Left renal pelvis (tissue), 4 donors: ENCODE data around the gene RGS8. TPM values are rescaled to one million over a fixed set of nuclear protein-coding genes. Genes with fewer than 3 reads are reported as not detected.

Source experiments
- DNase-seq, 4 donors: peaks; one replicate each; pipeline ENCODE4 v3.0.0-alpha.2; 2013; ENCODE audit warnings: low read depth in 4 of 4, low spot score in 3 of 4
- polyA plus RNA-seq, 4 donors: library from polyadenylated mRNA; unstranded; fragments of 120-200 nt; gene quantifications; one replicate each; pipeline ENCODE4 v1.2.1, GENCODE V29; 2013; ENCODE audit not compliant: insufficient read length in 4 of 4

The RGS8 gene
- polyA plus RNA-seq, 4 donors = 0.03 to 0.07 (median 0.03) TPM; not detected in 1

DNA sequence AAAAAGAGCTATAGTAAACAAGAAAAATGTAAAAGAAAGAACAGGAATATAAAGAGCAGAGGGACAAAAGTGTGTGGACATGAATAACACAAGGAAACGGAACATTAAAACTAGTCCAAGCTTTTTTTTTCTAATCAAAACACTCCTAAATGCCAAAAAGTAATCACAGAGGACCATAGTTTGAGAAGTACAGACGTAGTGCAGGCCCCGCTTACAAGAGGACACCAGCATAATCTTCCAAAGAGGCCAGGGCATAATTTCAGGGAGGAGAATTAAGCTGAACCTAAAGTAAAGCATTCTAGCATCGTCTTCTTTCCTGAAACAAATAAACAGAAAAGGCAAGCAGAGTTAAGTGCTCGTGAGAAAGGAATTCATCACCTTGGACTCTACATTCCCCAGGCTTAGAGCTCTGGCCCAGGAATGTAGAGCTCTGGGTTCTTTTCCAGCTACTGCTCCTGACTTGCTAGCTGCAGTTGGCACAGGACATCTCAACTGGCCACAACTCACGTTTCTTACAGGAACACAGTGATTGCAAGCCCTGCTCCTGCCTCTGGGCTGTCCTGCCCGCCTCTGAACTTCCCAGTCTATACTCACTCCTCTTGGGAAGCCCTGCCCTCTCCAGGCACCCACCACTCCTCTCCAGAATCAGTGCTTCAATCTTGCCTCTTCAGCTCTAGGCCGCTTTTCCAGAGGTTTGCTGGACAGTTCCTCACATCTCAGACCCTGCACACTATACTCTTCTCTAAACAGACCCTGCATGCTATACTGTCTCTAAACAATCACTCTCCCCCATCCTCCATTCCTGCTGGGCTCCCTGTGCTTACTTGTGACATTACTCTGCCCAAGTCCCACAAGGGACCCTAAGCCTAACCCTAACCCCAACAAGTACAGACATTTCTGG, 9.8 kb downstream of the RGS8 start:
- DNase-seq = no peak

DNA sequence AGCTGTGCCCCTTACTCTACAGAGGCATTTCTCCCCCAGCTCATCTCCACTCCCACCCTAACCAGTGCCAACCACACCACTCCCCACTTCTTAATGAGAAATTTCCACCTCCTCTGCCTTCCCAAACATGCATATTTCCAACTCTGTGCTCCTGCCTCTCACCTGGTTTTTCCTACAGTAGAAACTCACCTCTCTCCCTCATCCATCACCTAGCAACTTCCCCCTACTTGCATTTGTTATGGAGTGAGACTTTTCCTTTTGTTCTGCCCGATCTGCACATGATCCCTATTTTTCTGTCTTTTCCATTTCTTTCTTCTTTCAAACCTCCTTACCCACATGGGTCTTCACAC, 11.9 kb downstream of the RGS8 start:
- no peak for DNase-seq

DNA sequence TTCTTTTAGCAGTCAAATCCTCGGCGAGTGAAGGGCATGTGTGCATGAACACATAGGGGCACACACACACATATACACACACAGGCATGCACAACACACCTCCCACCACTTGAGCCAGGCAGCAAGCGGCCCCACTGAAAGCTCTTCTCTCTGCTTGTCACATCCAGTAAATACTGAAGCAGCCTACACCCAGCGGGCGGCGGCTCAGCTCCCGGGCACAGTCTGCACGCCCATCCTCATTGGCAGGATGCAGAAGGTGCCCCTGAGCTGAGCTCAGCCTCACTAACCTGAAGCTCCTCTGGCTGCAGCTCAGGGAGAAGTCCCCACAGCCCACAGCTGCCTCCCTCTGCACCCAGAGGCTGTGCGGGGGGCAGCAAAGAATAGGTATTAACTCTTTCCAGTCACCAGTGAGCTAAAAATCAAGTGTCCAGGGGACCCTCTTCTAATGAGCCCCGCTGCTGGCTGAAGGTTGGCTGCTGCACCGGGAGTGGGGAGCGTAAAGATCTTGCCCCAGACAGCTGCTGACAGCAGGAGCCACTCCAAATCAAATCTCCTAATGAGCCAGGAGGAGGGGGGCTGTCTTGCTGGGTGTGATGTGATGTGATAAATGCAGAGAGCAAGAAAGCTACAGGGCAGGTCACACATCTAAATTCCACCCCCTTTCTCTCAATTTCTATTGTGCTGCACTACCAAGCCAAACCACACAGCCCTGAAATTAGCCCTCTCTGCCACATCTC, 12.5 kb downstream of the RGS8 start:
- DNase-seq = no peak

DNA sequence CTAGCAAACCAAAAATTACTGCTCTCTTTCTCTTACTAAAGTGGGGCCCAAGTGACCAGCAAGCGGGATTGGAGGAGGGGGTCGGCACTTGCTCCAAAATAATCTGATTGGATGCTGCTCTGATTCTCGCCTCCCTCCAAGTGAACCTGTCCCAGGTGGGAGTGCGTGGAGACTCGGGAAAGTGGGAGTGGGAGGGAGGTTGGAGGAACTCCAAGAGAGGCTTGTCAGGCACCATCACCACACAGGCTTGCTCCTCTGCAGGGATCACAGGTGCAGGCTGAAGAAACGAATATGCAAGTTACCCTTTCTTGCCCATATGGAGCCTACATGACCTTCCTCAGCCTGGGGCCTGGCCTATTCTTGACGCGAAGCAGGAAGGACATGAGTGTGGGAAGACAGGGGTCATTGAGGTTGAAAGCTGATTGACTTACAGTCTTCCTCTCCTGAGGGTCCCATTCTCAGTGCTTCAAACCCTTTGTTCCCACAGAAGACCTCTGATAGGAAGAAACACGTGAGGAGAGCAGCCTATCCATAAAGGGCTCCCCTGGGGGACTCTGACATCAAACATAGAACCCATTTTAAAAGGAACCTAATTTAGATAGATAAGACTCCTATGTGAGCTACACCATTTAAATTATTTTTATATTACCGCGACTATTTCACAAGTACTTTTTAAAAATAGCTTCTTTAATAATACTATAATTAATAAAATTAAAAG, 14.2 kb downstream of the RGS8 start:
- no peak for DNase-seq

DNA sequence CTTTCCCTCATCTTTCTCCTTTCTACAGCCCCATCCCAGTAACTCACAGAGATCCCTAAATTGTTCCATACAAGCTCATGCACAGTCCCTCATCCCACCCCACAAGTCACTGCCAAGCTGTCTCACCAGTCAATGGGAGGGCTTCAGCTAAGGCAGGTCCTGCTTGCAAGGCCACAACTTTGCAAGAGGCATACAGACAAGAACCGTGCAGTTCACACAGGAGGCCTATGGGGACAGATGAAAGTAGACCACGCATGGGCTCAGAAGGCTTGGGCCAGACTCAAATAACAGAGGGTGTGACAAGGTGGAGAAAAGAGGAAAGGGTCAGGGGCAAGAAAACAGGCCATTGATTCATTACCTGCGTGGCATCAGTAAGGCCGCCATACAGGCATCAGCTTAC, 15.1 kb downstream of the RGS8 start:
- DNase-seq = no peak

DNA sequence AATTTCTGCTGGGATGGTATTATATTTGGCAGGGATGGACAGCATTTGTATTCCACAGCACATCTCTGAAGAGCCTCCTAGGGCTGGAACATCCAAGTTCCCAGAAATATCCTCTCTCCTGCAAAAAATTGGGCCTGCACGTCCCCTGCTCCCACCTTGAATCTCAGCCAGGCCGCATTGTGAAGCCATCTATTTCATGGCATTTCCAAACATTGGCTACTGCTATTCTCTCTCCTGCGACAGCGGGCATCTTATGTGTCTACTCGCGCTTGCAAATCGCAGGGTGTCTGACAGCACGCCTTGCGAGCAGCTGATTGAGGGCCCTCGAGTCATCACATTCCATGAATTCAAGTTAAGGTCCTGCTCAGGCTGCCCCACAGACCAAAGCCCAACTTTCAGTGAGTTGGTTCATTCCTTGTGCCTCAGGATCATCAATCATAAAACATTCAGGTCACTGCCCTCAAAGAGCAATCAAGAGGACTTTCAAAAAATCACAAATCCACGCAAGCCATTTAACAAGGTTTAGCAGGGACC, 15.8 kb downstream of the RGS8 start:
- DNase-seq = no peak

DNA sequence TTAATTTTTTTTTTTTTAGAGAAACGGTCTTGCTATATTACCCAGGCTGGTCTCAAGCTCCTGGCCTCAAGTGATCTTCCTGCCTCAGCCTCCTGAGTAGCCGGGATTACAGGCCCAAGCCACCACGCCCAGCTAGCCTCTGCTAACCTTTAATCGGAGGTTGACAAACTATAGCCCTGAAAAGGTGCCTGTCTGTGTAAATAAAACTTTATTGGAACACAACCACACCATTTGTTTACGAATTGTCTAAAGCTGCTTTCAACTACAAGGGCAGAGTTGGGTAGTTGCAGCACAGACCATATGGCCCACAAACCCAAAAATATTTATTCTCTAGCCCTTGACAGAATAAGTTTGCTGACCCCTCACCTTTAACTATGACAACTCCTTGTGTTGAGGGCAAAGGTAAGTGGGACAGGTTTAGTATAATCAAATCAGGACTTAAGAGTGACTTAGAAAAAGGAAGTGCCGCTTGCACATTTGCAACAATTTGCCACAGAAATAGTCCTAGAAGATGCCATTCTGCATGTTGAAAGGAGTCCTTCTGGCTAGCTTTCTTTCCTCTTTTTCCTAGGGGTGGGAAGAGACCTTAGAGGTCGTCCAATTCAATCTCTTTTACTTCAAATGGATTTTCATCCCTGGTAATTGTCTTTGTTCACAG, 16.4 kb downstream of the RGS8 start:
- DNase-seq = no peak

DNA sequence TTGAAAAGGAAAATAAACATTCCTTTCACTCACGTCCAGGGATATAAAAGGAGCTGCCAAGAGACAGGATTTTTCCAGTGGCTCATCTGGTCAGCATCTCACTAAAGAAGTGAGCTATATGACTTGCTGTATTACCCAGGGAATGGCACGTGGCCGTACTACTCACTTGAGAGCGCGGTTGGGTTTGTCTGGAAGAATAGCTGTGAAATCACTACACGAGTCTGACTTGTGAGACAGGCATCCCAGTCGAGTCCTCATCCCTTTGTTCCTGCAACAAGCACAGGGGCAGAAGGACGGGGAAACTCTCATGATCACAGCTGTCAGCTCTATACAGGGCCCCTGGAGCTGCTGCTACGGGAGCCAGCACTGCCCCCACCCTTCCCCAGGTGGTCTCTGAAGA, 17.7 kb downstream of the RGS8 start:
- DNase-seq = no peak

DNA sequence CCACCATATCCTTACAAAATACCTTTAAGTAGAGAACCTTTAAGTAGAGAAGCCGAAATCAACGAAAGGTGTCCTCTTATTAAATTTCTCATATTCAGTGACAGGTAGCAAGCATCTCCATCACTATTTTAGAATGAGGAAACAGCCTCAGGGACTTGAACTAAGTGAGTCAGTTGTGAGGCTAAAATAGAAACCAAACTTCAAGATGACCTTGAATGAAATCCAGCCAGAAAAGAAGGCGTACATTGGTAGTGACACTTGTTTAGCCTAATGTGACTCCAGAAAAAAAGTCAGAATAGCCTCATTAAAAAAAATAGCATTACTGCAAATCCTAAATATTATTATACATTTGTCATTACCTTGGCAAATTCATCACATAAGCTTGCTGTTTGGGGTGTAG, 20.1 kb downstream of the RGS8 start:
- DNase-seq = no peak

DNA sequence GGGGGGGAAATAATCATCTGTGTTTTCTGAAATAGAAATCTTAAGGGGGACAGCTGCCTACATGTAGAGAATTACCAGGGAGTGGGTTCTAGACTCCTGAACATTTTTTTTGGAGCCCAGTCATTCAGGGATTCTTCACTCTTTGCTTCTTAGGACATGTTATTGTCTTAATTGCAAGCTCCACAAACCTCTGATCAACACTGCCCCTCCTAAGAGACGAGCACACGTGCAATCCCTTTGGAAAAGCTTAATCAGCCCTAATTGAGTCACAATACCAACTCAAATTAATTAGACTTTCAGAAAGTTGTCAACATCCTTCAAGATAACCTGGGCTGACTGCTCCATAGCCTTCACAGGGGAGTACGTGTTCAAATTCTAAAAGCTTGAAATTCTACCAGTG, 21.4 kb downstream of the RGS8 start:
- no peak for DNase-seq

DNA sequence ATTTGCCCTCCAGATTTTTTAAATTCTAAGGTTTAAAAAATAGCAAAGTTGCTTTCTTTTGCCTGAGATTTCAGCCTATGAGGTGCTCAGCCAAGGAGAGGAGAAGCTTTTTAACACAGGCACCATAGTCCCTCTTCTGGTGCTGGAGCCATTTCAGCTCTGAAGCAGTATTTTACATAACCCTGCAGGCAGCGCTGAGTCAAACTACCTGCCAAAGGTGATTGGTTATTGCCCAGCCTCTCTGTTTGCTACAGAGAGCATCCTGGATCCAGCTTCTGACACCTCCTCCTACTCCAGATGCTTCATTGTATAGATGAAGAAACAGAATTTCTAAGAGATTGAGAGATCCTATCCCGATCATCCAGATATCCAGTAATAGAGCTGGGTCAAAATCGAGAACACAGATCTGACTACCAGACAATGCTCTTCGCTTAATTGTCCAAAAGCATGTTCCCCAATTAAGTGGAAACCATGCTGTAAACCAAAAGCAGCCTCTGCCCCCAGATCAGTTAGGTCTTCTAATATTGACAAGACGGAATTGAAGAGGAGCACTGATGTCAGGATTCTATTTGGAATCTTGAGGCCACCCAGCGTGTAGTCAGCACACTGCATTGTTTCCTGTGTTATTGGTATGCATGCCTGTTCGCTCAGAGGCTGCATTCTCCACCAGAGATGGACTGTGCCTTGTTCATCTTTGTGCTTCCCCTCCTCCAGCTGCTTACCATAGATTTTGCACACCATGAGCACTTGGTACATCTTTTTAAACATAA, 22.1 kb downstream of the RGS8 start:
- DNase-seq = no peak

DNA sequence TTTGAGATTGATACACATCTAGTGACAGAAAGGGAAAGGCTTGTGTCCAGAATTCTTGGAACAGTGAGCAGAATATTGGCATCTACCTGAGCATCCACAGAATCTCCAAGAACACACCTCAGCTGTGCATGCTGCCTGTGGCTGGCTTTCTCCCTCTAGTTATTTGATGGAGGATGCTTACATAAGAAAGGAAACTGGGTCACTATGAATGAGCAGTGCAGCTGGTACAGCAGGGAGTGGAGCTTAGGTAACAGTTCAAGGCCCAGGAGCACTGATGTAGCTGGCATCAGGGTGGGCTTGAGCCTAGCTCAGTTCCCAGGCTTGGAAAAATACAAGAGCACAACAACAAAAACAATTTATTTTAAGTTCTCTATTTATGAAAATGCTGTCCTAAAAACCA, 26.3 kb downstream of the RGS8 start:
- DNase-seq = no peak

DNA sequence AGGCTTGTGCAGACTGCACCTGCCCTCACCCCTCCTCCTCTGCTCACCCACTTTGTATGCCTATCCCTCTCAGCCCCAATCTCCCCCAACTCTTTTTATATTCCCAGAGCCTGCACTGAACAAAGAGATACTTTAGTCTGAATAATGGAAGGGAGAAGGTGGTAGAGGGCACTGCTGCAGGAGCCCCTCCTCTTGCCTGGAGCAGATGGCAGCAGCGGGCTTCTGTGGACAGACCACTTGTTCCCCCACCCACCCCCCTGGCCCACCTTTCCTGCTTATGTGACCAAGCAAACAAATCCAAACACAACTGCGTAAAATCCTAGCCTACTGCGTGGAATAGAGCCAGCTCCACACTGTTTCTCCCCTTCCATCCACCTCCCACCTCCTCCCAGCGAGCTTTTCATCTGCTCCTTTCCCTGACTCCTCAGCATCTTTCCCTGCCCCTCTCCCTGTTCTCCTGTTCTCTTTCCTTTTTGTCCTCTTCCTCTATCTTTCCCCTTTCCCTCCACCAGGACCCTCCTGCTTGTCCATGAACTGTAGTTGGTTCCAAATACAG, 27.5 kb downstream of the RGS8 start:
- DNase-seq = no peak

DNA sequence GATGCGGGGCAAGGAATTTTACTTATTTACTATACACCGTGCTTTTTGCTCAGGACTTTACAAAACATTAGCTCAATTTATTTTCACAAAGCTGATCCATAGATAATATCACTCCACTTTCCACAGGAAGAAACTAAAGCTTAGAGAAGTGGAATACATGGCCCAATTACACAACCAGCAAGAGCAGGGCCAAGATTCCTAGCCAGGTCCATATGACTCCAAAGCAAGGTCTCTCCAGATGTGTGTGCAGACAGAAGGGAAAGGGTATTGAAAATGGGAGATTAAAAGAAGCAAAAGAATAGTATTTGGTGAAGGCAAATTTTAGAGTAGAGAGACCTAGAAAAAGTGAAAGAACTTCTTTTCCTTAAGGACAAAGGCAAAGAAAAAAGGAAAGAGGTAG, 30.4 kb downstream of the RGS8 start:
- no peak for DNase-seq

DNA sequence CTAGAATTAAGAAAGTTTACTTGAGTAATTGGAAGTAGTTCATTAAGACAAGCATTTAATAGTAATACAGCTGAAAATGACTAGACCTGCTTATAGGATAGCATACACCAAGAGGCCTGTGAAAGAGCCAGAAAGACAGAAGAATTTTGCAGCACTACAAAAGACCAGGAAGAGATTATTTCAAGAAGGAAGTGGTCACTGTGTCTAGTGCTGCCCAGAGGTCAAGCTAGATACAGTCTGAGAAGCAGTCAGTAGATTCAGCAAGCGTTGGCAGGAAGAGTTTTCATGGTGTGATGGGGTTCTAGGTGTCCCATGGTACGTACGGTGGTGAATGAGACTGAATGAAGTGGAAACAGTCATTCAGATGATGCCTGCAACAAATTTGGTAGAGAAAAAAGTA, 31.5 kb downstream of the RGS8 start:
- DNase-seq = no peak

DNA sequence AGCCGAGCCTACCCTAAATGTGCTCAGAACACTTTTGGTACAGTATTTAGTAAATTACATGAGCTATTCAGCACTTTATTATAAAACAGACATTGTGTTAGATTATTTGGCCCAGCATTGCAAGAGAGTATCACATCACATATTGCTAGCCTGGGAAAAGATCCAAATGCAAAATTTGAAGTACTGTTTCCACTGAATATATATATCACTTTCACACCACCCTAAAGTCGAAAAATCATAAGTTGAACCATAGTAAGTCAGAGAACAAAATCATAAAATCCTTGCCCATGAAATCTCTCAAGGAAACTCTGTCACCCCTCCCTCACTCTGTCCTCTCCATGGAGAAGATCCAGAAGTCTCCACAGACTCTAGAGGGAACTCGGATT, 33.1 kb downstream of the RGS8 start:
- no peak for DNase-seq

DNA sequence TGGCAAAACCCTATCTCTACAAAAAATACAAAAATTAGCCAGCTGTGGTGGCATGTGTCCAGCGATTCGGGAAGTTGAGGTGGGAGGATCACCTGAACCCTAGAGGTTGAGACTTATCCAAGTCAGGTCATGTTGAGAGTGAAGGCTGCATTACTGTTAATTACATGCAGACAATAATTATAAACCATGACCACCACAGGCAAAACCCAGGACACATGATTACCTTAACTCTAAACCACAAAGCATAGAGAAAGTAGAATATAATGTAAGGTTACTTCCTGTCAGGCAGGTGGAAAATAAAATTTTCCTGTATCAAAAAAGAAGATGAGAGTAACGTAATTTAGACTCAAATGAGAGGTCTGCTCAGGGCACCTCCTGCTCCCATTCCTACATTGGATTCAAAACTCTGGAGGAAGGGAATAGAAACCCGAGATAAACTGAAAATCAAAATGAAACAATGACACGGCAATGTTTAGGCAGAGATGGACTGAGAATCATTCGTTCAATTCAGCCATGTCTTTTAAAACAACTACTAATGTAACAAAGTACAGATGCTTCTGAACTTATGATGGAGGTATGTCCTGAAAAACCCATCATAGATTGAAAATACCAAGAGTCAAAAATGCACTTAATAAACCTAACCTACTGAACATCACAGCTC, 33.6 kb downstream of the RGS8 start:
- no peak for DNase-seq

DNA sequence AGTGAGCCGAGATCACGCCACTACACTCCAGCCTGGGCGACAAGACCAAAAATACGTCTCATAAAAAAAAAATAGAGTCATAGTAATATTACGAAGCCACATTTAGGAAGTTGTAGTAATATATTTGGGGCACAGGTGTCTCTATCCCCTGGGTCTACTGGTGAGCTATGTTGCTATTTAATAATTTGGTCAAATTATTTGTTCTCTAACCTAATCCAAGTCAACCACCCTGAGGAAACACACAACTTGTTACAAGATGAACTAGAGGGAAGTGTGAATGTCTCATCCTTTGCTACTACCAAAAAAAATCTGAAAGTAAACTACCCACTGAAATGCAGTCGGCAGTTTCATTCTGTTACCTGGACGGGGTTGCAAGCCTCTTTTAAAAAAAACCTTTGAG, 35.3 kb downstream of the RGS8 start:
- DNase-seq = no peak

DNA sequence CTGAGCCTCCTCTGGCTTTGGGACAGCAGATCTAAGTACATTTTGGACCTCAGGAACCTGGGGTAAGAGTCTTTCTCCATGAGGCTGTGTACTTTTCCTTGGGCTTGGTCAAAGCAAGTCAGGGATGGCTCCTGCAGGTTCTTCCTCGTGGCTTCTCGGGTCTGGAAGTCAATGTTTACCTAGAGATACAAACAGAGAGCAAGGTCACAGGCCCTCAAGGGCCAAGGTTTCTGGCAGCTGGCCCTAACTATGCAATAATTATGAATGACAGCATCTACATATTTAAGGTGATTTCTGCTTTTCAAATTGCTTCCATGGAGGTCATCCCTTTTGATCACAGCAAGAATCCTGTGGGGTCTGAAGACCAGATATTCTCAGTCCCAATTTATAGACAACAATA, 37.6 kb downstream of the RGS8 start:
- DNase-seq = no peak
